H1 (cell line): ENCODE data around the gene CNN3. TPM values are rescaled to one million over a fixed set of nuclear protein-coding genes. Genes with fewer than 3 reads are reported as not detected.

Source experiments
- CTCF ChIA-PET: fragments of 300-600 bp; sonication (Branson Sonifier 250); formaldehyde crosslinking; loops from one replicate; lab custom pipeline; 2021; ENCODE audit not compliant: partially characterized antibody; lab: Charles Lee
- POLR2A ChIA-PET: fragments of 300-600 bp; sonication (Branson Sonifier 250); formaldehyde crosslinking; loops from one replicate; lab custom pipeline; 2021; ENCODE audit warnings: inconsistent platforms; ENCODE audit not compliant: partially characterized antibody; lab: Charles Lee
- DNase-seq, 2 experiments: peaks; one replicate each; pipeline versions ENCODE4 v3.0.0 to v3.0.0-alpha.2; 2010 to 2022; ENCODE audit warnings: low spot score in 2 of 2, low read depth in 1 of 2, mixed read lengths in 1 of 2
- FAIRE-seq: peaks from 2 replicates; lab custom pipeline; 2011; peaks lifted over from hg19 to GRCh38; lab: Jason Lieb, UNC
- H2AFZ ChIP-seq: 2 replicates; pipeline ENCODE4 v1.8.1; 2012; ENCODE audit warnings: low read length, inconsistent platforms
- H2AK5ac ChIP-seq: 2 replicates; pipeline ENCODE4 v1.6.1; 2013; ENCODE audit warnings: low read depth, low read length
- H2BK120ac ChIP-seq: replicated peaks from 2 replicates; pipeline ENCODE3; 2013; ENCODE audit warnings: low read depth, low read length, inconsistent platforms
- H2BK12ac ChIP-seq: 2 replicates; pipeline ENCODE4 v1.6.1; 2013; ENCODE audit warnings: low read depth, low read length
- H2BK15ac ChIP-seq: 2 replicates; pipeline ENCODE4 v1.6.1; 2013; ENCODE audit warnings: low read length
- H2BK20ac ChIP-seq: 2 replicates; pipeline ENCODE4 v1.6.1; 2013; ENCODE audit warnings: low read length
- H2BK5ac ChIP-seq: 2 replicates; pipeline ENCODE4 v1.6.1; 2013; ENCODE audit warnings: low read depth, low read length
- H3K14ac ChIP-seq: 2 replicates; pipeline ENCODE4 v1.6.1; 2013; ENCODE audit warnings: inconsistent platforms; ENCODE audit not compliant: insufficient read length
- H3K18ac ChIP-seq: 2 replicates; pipeline ENCODE4 v1.6.1; 2013; ENCODE audit warnings: low read length; ENCODE audit errors: extremely low read depth
- H3K23ac ChIP-seq: 2 replicates; pipeline ENCODE4 v1.6.1; 2013; ENCODE audit warnings: inconsistent platforms; ENCODE audit not compliant: insufficient read length
- H3K23me2 ChIP-seq: 2 replicates; pipeline ENCODE4 v1.6.1; 2013; ENCODE audit warnings: low read depth, low read length
- H3K27ac ChIP-seq: 2 replicates; pipeline ENCODE4 v1.6.1; 2011; ENCODE audit warnings: low read depth, low read length, inconsistent platforms
- H3K27me3 ChIP-seq, 4 experiments: replicated peaks in 1 of 4; 1 replicate in 1 of 4; 2 replicates in 3 of 4; pipeline versions ENCODE4 v1.6.1 to v1.8.1; 2011 to 2013; ENCODE audit warnings: low read length in 3 of 4, mild to moderate bottlenecking in 3 of 4, inconsistent platforms in 2 of 4, mixed read lengths in 2 of 4, moderate library complexity in 1 of 4; ENCODE audit not compliant: control insufficient read depth in 3 of 4, insufficient read depth in 3 of 4; ENCODE audit errors: extremely low read depth in 1 of 4
- H3K36me3 ChIP-seq, 4 experiments: 2 replicates each; pipeline versions ENCODE4 v1.6.1 to v1.8.1; 2011 to 2013; ENCODE audit warnings: mild to moderate bottlenecking in 4 of 4, low read length in 3 of 4, moderate library complexity in 2 of 4, control low read depth in 1 of 4, inconsistent platforms in 1 of 4; ENCODE audit not compliant: insufficient read depth in 4 of 4, control insufficient read depth in 2 of 4
- H3K4ac ChIP-seq: replicated peaks from 2 replicates; pipeline ENCODE3; 2013; ENCODE audit warnings: low read length, low read depth, mixed read lengths, inconsistent platforms; ENCODE audit not compliant: insufficient read length
- H3K4me1 ChIP-seq, 4 experiments: replicated peaks in 1 of 4; 1 replicate in 1 of 4; 2 replicates in 3 of 4; pipeline versions ENCODE4 v1.6.1 to v1.8.1; 2011 to 2013; ENCODE audit warnings: low read length in 3 of 4, inconsistent platforms in 2 of 4, mixed read lengths in 1 of 4; ENCODE audit not compliant: insufficient read depth in 4 of 4, control insufficient read depth in 3 of 4
- H3K4me2 ChIP-seq, 2 experiments: 2 replicates each; pipeline versions ENCODE4 v1.6.1 to v1.8.1; 2011 to 2013; ENCODE audit warnings: low read depth in 2 of 2, low read length in 2 of 2, control low read depth in 1 of 2, inconsistent platforms in 1 of 2, mild to moderate bottlenecking in 1 of 2; ENCODE audit not compliant: insufficient read depth in 1 of 2
- H3K4me3 ChIP-seq, 4 experiments: fragments of 200-600, 300-600 bp in 1 of 4; sonication (generic), shearing (Covaris generic), sonication (Bioruptor Twin) in 1 of 4; 2 replicates each; pipeline versions ENCODE4 v1.5.1 to v1.8.1; 2011 to 2016; ENCODE audit warnings: low read length in 4 of 4, low read depth in 3 of 4, control low read depth in 2 of 4, inconsistent platforms in 2 of 4, mild to moderate bottlenecking in 2 of 4, mixed read lengths in 1 of 4, moderate library complexity in 1 of 4; ENCODE audit not compliant: insufficient read depth in 2 of 4; ENCODE audit errors: extremely low read depth in 1 of 4
- H3K56ac ChIP-seq: replicated peaks from 2 replicates; pipeline ENCODE3; 2013; ENCODE audit warnings: low read depth, mild to moderate bottlenecking, mixed read lengths, low read length, inconsistent platforms; ENCODE audit not compliant: insufficient read length
- H3K79me1 ChIP-seq: 2 replicates; pipeline ENCODE4 v1.6.1; 2013; ENCODE audit warnings: low read depth, low read length, control low read depth
- H3K79me2 ChIP-seq, 2 experiments: 2 replicates each; pipeline versions ENCODE4 v1.6.1 to v1.8.1; 2012 to 2013; ENCODE audit warnings: low read length in 2 of 2, mild to moderate bottlenecking in 2 of 2, inconsistent platforms in 1 of 2; ENCODE audit not compliant: insufficient read depth in 2 of 2, control insufficient read depth in 1 of 2
- H3K9ac ChIP-seq, 4 experiments: replicated peaks in 1 of 4; 1 replicate in 1 of 4; 2 replicates in 3 of 4; pipeline versions ENCODE4 v1.6.1 to v1.8.1; 2011 to 2013; ENCODE audit warnings: low read depth in 3 of 4, low read length in 3 of 4, control low read depth in 2 of 4, mild to moderate bottlenecking in 2 of 4, moderate library complexity in 2 of 4, inconsistent platforms in 1 of 4; ENCODE audit errors: extremely low read depth in 1 of 4
- H3K9me3 ChIP-seq, 2 experiments: 2 replicates each; pipeline versions ENCODE4 v1.6.1 to v1.8.1; 2012 to 2013; ENCODE audit warnings: mild to moderate bottlenecking in 2 of 2, moderate library complexity in 2 of 2, control low read depth in 1 of 2, inconsistent platforms in 1 of 2, low read depth in 1 of 2, low read length in 1 of 2, mixed read lengths in 1 of 2; ENCODE audit not compliant: insufficient read depth in 2 of 2
- H4K20me1 ChIP-seq, 2 experiments: replicated peaks in 1 of 2; 2 replicates each; pipeline versions ENCODE3 to v1.8.1; 2011 to 2013; ENCODE audit warnings: inconsistent platforms in 2 of 2, low read length in 2 of 2, mild to moderate bottlenecking in 1 of 2; ENCODE audit not compliant: insufficient read depth in 2 of 2, control insufficient read depth in 1 of 2
- H4K5ac ChIP-seq: 2 replicates; pipeline ENCODE4 v1.6.1; 2013; ENCODE audit warnings: low read length, low read depth, mixed read lengths, inconsistent platforms; ENCODE audit not compliant: insufficient read length
- H4K8ac ChIP-seq: 2 replicates; pipeline ENCODE4 v1.8.0; 2013; ENCODE audit warnings: mild to moderate bottlenecking, moderate library complexity, low read length, inconsistent platforms; ENCODE audit not compliant: insufficient read depth; ENCODE audit errors: extremely low read depth
- H4K91ac ChIP-seq: replicated peaks from 2 replicates; pipeline ENCODE3; 2013; ENCODE audit warnings: low read length, mixed read lengths, inconsistent platforms; ENCODE audit not compliant: insufficient read length
- ATF2 ChIP-seq: IDR thresholded peaks from 2 replicates; pipeline ENCODE4 v1.6.1; 2012; ENCODE audit warnings: low read length, inconsistent platforms
- CBX8 ChIP-seq: fragments of 300-800, 300-1000 bp; sonication (generic); IDR thresholded peaks from 2 replicates; pipeline ENCODE4 v1.7.1; 2016; ENCODE audit warnings: low read depth, low read length, borderline replicate concordance
- CTBP2 ChIP-seq: IDR thresholded peaks from 2 replicates; pipeline ENCODE4 v1.7.0; 2011; ENCODE audit warnings: borderline replicate concordance, mild to moderate bottlenecking, moderate library complexity, mixed read lengths, low read length; ENCODE audit not compliant: insufficient read depth, insufficient read length
- RAD21 ChIP-seq, 2 experiments: IDR thresholded peaks in 1 of 2; conservative IDR thresholded peaks in 1 of 2; 2 replicates each; pipeline ENCODE4 v1.6.1; 2011; ENCODE audit warnings: low read depth in 2 of 2, low read length in 2 of 2, improper control_type of control experiment in 1 of 2, inconsistent platforms in 1 of 2, mild to moderate bottlenecking in 1 of 2, moderate library complexity in 1 of 2
- RXRA ChIP-seq: IDR thresholded peaks from 2 replicates; pipeline ENCODE4 v1.6.1; 2011; ENCODE audit warnings: low read depth, mild to moderate bottlenecking, low read length, moderate library complexity; ENCODE audit not compliant: insufficient read depth
- WGBS, 2 experiments: shearing (Covaris generic) in 1 of 2; methylation state at CpG; one replicate each; pipeline versions ENCODE4 v1.1.6 to v1.1.7; 2013 to 2015; ENCODE audit warnings: low lambda C conversion rate in 2 of 2, mixed read lengths in 2 of 2, inconsistent platforms in 1 of 2, low coverage in 1 of 2, missing lambda C conversion rate in 1 of 2; ENCODE audit not compliant: insufficient replicate concordance in 2 of 2, insufficient coverage in 1 of 2, insufficient read length in 1 of 2; ENCODE audit errors: extremely low coverage in 1 of 2, missing lambda C conversion rate in 1 of 2; 5-methylcytosine and 5-hydroxymethylcytosine counted together
- polyA plus RNA-seq, 7 experiments: library from polyadenylated mRNA; depleted of rRNA in 3 of 7; stranded (reverse) in 5 of 7; unstranded in 2 of 7; fragments of >200 nt in 5 of 7; fragments of 200-250 nt in 2 of 7; gene quantifications; 1 replicate in 5 of 7; 2 replicates in 1 of 7; 4 replicates in 1 of 7; pipeline versions ENCODE4 v1.2.1 to v1.2.3, GENCODE V29; 2011 to 2013; ENCODE audit warnings: missing spikeins in 2 of 7, mixed read lengths in 2 of 7
- total RNA-seq: library from RNA; stranded (reverse); fragmentation: NEBNext Ultra II Directional; extraction: Animal tissue kit (Norgen Biotek cat#: 25700); gene quantifications from 2 replicates; pipeline ENCODE4 v1.2.1, GENCODE V29; 2021

Gene CNN3
- total and polyA plus RNA-seq, 2 of the 8 experiments (the other 6 are each of a cell fraction or from before 2014, with no cell fraction given): 134 to 266 TPM

DNA sequence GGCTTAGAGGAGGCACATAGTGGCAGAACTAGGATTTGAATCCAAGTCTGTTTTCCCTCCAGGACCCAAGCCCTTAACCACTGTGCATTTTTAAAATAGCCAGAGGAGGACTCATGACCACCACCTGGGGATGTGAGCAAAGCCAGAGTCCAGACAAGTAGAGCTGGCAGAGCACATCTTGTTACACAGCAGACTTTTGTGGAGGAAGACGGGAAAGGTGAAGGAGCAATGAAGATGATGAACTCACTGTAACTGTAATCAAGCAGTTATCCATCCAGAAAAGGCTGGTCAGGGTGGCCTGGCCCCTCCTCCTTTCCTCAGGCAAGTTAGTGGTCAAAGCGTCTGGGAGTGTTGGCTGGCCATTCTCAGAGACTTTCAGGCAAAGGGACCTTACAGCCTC, 55.9 kb downstream of the CNN3 start:
- Histone ChIP-seq H3K27me3 (no peaks in the 10 kb centered on the region), H4K91ac (no peak overlapping the region), H3K18ac (no peak overlapping the region), H3K4me2 (no peak overlapping the region), H2BK20ac (no peak overlapping the region), H3K56ac (no peak overlapping the region), H2AK5ac (no peak overlapping the region; the same call in 1 of the 2 replicates), H4K8ac (no peak overlapping the region), H2BK5ac (no peak overlapping the region), H3K9ac (no peak overlapping the region), H3K9me3 (no peaks in the 10 kb centered on the region), H3K23me2 (no peaks in the 10 kb centered on the region), H2BK15ac (no peak overlapping the region), H3K14ac (no peak overlapping the region), H3K36me3 (no peaks in the 10 kb centered on the region), H4K5ac (no peak overlapping the region), H3K4me1 (peaks cover 0 to 12% (median 10%) of the 10 kb centered on the region in 4 experiments; a peak in 5 of 7 replicates), H4K20me1 (no peaks in the 10 kb centered on the region), H2BK120ac (no peak overlapping the region), H3K79me1 (no peaks in the 10 kb centered on the region), H2BK12ac (no peak overlapping the region), H3K23ac (no peak overlapping the region), H3K4me3 (no peak overlapping the region), H3K4ac (no peak overlapping the region), H2AFZ (no peak overlapping the region), H3K27ac (no peak overlapping the region), H3K79me2 (no peaks in the 10 kb centered on the region)
- POLR2A ChIA-PET: interaction anchor here (1.2 kb wide), 1 partner anchor 22 kb away, joined by 3 read pairs; no protein-coding TSS in a partner anchor
- CTCF ChIA-PET: interaction anchor here (0.6 to 2.8 kb wide), 6 partner anchors 14 to 182 kb away, joined by 3 to 19 read pairs (median 4); no protein-coding TSS in a partner anchor
- FAIRE-seq (no peak), DNase-seq (no peak)
- no peak for TF ChIP-seq RAD21 (IDR thresholded peaks at IDR 0.05 in 1 of 2, conservative IDR thresholded peaks at IDR 0.05 in 1 of 2; ENCODE audit: low read depth in 2 of 2, low read length in 2 of 2)
- TF ChIP-seq ATF2: no peak
- no peak for TF ChIP-seq RXRA
- no peak for TF ChIP-seq CBX8
- no peak for TF ChIP-seq CTBP2
- WGBS, 2 experiments: 92% methylated on average over 2 of the region's 2 CpGs; no CpG with 5 or more reads in 1 of the 2 experiments
